ENCODE measurements around the gene RADIL. TPM values are rescaled to one million over a fixed set of nuclear protein-coding genes. Genes with fewer than 3 reads are reported as not detected.
"Not testable (repeated sequence)": the region's sequence is repeated elsewhere in the genome, so short reads cannot be mapped to it uniquely, and the experiment has no call there.

Gene RADIL
- total RNA-seq, 1 donor = 0.27 TPM

- DNase-seq (ENCODE audit: low read depth in 2 of 3, low spot score in 2 of 3) = no peak
Observed at GRCh38 chr7:4809666-4810065, 73.8 kb downstream of the RADIL start.

GRCh38 chr7:4809091-4809591, 74.4 kb downstream of the RADIL start:
- DNase-seq (ENCODE audit: low read depth in 2 of 3, low spot score in 2 of 3) = peak in 2 of 3 donors; percentile 83 to 85

- no peak for DNase-seq (ENCODE audit: low read depth in 2 of 3, low spot score in 2 of 3)
Observed at GRCh38 chr7:4808565-4808964, 75.0 kb downstream of the RADIL start.

GRCh38 chr7:4808026-4808425, 75.5 kb downstream of the RADIL start:
- no peak for DNase-seq (ENCODE audit: low read depth in 2 of 3, low spot score in 2 of 3)

DNA sequence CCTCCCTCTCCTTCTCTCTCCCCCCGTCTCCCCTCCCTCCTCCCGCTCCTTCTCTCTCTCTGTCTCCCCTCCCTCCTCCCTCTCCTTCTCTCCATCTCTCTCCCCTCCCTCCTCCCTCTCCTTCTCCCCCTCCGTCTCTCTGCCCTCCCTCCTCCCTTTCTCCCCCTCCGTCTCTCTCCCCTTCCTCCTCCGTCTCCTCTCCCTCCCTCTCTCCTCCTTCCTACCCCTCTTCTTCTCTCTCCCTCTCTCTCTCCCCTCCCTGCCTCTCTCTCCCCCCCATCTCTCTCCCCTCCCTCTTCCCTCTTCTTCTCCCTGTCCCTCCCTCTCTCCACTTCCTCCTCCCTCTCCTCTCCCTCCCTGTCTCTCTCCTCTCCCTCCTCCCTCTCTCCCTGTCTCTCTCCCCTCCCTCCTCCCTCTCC, 75.9 kb downstream of the RADIL start:
- DNase-seq (ENCODE audit: low read depth in 2 of 3, low spot score in 2 of 3) = no peak

DNA sequence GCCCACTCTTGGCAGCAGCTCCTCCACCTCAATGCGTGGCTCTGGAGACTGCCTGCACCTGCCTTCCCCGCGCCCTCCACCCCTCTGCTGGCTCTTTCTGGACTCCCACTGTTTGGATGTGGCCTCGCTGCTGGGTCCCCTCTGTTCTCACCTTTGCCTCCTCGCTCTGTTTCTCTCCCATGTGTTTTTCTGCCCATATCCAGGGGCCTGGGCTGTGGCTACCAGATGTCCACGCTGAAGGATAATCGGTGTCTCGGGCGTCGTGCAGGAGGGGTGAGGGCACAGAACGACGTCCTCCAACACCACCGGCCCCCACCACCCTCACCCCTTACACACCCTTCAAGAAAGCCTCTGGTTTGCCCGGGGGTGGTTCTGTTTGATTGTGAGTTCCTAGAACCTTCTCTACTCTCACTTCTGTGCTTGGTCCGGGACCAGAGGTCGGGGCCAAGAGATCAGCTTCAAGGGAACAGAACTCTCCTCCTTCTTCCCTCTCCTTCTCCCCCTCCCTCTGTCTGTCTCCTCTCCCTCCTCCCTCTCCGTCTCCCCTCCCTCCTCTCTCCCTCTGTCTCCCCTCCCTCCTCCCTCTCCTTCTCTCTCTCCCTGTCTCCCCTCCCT, 76.4 kb downstream of the RADIL start:
- no peak for DNase-seq (ENCODE audit: low read depth in 2 of 3, low spot score in 2 of 3)

GRCh38 chr7:4805984-4806300, 77.6 kb downstream of the RADIL start:
- no peak for DNase-seq (ENCODE audit: low read depth in 2 of 3, low spot score in 2 of 3)

DNA sequence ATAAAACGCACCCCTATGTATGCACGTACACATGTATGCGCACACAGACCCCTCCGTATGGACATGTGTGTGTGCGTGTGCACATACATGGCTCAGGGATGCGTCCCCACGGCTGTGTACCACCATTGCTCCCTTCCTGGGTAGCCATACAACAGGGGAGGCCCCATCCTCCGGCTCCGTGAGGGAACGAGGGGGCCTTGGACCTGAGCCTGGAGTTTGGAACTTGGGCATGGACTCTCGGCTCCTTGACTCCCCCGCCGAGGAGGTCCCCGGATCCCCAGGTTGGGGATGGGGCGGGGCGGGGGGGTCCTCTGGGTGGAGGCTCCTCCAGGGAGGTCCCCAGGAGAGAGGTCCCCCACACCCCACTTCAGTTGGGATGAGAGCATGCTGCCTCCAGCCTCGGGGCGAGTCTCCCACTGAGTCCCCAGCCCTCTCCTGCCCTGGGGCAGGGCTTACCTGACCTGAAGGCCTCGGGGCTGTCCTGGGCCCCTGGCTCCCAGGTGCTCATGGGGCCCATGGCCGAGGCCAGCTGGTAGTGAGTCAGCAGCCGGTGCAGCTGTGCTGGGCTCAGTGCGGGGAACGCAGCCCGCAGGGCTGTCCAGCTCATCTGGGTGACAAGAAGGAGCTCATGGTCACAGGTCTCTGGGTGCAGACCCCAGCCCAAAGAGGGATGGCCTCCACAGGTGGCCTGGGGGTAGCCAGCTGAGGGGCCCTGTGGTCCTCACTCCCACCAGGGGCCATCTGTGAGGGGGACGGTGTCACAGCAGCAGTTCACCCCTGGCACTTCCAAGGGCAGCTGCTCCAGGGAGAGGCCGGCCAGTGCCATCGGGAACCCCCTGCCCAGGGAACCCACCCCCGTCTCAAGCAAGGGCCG, 78.2 kb downstream of the RADIL start:
- no peak for DNase-seq (ENCODE audit: low read depth in 2 of 3, low spot score in 2 of 3)

DNA sequence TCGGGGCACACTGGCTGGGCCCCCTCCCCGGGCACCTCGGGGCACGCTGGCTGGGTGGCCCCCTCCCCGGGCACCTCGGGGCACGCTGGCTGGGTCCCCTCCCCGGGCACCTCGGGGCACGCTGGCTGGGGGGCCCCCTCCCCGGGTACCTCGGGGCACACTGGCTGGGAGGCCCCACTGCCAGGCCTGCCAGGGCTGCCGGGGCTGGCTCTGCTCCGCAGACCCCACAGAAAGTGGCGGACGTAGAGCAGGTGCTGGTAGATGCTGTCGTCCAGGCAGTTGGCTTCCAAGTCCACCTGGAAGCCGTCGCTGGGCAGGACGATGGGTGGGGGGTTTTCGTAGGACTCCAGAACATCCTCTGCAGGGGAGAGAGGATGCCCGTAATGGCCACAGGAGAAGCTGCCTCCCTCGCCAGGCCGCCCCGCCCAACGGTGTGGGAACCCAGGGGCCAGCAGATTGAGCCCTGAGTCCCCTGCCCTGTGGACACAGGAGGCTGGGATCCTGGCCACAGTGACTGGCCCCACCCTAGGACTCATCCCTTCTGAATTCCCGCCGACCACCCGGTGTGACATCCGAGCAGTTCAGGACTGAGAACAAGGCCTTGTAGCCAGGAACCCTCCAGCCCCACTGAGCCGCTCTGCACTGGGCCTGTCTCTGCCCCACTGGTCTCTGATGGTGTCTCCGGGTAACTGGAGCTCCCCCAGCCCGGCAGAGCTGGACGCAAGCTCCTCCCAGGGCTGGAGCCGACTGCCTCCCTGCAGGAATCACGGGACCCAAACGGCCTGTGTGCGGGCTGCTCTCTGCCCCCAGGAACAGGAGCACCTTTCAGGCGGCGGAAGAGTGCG, 79.9 kb downstream of the RADIL start:
- no peak for DNase-seq (ENCODE audit: low read depth in 2 of 3, low spot score in 2 of 3)

- DNase-seq (ENCODE audit: low read depth in 2 of 3, low spot score in 2 of 3) = not testable (repeated sequence)
Observed at GRCh38 chr7:4802577-4802976, 80.9 kb downstream of the RADIL start.

GRCh38 chr7:4801839-4802231, 81.7 kb downstream of the RADIL start:
- DNase-seq (ENCODE audit: low read depth in 2 of 3, low spot score in 2 of 3) = no peak

- DNase-seq (ENCODE audit: low read depth in 2 of 3, low spot score in 2 of 3) = no peak
Observed at GRCh38 chr7:4800926-4801838, 82.3 kb downstream of the RADIL start.

DNA sequence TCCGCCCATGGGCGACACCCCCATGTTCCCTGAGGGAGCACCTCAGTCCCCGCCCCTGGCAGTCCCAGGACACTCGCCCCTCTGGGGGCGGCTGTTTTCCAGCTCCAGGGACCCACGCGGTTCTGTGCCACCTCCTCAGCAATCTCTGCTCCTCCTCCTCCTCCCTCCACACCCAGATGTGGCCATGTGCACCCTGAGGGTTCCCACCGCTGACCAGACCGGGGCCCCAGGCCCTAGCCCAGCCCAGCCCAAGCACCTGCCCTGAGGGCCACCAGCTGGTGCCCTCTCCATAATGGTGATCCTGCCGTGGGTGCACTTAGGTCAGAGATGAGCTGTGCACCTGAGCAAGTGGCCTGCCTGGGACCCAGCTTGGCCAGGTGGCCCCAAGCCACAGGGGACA, 83.0 kb downstream of the RADIL start:
- no peak for DNase-seq (ENCODE audit: low read depth in 2 of 3, low spot score in 2 of 3)

DNA sequence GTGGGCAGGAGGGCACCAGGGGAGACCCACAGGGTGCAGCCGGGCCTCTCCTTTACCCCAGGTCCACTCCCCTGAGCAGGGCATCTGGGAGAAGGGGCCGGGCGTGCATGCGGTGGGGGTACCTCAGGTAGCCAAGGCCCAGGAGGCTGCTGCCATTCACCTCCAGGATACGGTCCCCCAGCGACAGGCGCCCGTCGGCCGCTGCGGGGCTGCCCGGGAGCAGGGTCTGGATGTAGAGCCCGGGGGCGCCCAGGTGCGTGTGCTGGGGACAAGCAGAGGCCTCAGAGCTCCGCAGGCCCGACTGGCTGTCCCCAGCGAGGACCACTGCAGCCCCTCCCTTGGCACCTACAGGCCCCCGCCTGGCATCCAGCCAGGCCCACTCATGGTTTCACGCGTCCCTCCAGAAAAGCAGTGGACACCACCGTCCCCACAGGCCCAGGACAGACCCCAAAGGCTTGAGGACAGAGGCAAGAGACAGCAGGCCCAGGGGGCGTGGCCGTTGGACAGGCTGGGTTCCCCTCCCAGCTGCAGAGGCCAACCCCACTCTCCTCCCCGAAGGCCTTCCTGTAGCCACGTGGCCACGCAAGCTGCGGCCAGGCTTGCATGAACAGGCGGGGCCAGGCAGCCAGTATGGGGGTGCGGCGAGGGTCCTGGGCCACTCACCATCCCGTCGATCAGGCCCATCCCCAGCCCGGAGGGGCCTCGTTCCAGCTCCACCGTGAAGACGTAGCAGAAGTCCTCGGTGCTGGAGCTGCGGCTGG, 83.8 kb downstream of the RADIL start:
- no peak for DNase-seq (ENCODE audit: low read depth in 2 of 3, low spot score in 2 of 3)

GRCh38 chr7:4798706-4799235, 84.7 kb downstream of the RADIL start:
- DNase-seq (ENCODE audit: low read depth in 2 of 3, low spot score in 2 of 3) = no peak

- DNase-seq (ENCODE audit: low read depth in 2 of 3, low spot score in 2 of 3) = peak; percentile 44 to 69 (median 53)
Observed at GRCh38 chr7:4797858-4798705, 85.4 kb downstream of the RADIL start.

DNA sequence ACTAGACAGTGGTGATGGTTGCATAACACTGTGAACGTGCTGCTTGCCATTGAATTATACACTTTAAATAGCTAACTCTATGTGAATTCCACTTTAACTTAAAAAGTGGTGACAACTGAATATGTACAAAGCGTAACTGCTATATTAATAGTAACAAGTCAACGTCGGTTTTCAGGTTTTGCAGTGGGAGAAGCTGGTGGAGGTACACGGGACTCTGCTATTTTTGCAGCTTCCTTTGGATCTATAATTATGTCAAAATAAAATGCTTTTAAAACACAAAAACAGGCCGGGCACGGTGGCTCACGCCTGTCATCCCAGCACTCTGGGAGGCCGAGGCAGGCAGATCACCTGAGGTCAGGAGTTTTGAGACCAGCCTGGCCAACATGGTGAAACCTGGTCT, 87.1 kb downstream of the RADIL start:
- DNase-seq (ENCODE audit: low read depth in 2 of 3, low spot score in 2 of 3) = no peak

- DNase-seq (ENCODE audit: low read depth in 2 of 3, low spot score in 2 of 3) = no peak
Observed at GRCh38 chr7:4794591-4795350, 88.7 kb downstream of the RADIL start.
